Heart left ventricle (tissue), 16 donors: ENCODE measurements around the gene HBQ1. TPM values are rescaled to one million over a fixed set of nuclear protein-coding genes. Genes with fewer than 3 reads are reported as not detected.
"Not testable (repeated sequence)": the region's sequence is repeated elsewhere in the genome, so short reads cannot be mapped to it uniquely, and the experiment has no call there.

Experiments
- ATAC-seq, 4 donors: fragments of 200-7000 bp; cut with Tn5 transposase; one replicate each; pipeline ENCODE4 v1.9.1; 2020 to 2022; ENCODE audit warnings: moderate library complexity in 4 of 4, mild to moderate bottlenecking in 3 of 4, moderate number of reproducible peaks in 1 of 4
- DNase-seq, 5 donors: peaks; one replicate each; pipeline ENCODE4 v3.0.0-alpha.2; 2020
- H3K27ac ChIP-seq, 12 donors: fragments of 200-600 bp; sonication (generic) in 4 of 12; one replicate each; pipeline versions ENCODE4 v1.5.0 to v1.8.0; 2016 to 2022; ENCODE audit warnings: mild to moderate bottlenecking in 2 of 12
- H3K27me3 ChIP-seq, 9 donors: fragments of 200-600 bp; sonication (generic) in 2 of 9; one replicate each; pipeline versions ENCODE4 v1.5.1 to v1.8.0; 2016 to 2022; ENCODE audit warnings: mild to moderate bottlenecking in 3 of 9
- H3K36me3 ChIP-seq, 9 donors: fragments of 200-600 bp; sonication (generic) in 2 of 9; one replicate each; pipeline versions ENCODE4 v1.5.0 to v1.8.0; 2018 to 2022; ENCODE audit warnings: mild to moderate bottlenecking in 2 of 9
- H3K4me1 ChIP-seq, 12 donors: fragments of 200-600 bp; sonication (generic) in 4 of 12; one replicate each; pipeline versions ENCODE4 v1.5.0 to v1.8.0; 2016 to 2022; ENCODE audit warnings: mild to moderate bottlenecking in 3 of 12
- H3K4me3 ChIP-seq, 12 donors: fragments of 200-600 bp; sonication (generic) in 4 of 12; one replicate each; pipeline versions ENCODE4 v1.5.0 to v1.8.0; 2017 to 2022; ENCODE audit warnings: mild to moderate bottlenecking in 9 of 12, moderate library complexity in 4 of 12
- H3K9me3 ChIP-seq, 12 donors: fragments of 200-600 bp; sonication (generic) in 4 of 12; one replicate each; pipeline versions ENCODE4 v1.5.0 to v1.8.0; 2016 to 2022; ENCODE audit warnings: mild to moderate bottlenecking in 1 of 12
- CTCF ChIP-seq, 12 donors: fragments of 200-600 bp; sonication (generic) in 4 of 12; IDR thresholded peaks; one replicate each; pipeline versions ENCODE4 v1.5.0 to v1.8.0; 2018 to 2022; ENCODE audit warnings: antibody characterized with exemption in 12 of 12, mild to moderate bottlenecking in 5 of 12
- POLR2A ChIP-seq, 2 donors: fragments of 450-650 bp; IDR thresholded peaks; one replicate each; pipeline ENCODE4 v1.6.1; 2017; ENCODE audit warnings: antibody characterized with exemption in 2 of 2, mild to moderate bottlenecking in 2 of 2, moderate library complexity in 2 of 2
- WGBS, 4 donors: extraction: QIAGEN DNeasy Blood & Tissue Kit in 2 of 4; methylation state at CpG; one replicate each; pipeline versions ENCODE4 v1.1.5 to v1.1.7; 2013 to 2018; 5-methylcytosine and 5-hydroxymethylcytosine counted together
- intact Hi-C, 10 donors: fragments of 100-400 bp; cut with DNase I; formaldehyde crosslinking; loops; one replicate each; pipeline versions ENCODE4 v1.11.1 to v1.14.2; 2022
- polyA plus RNA-seq, 2 donors: library from polyadenylated mRNA; stranded (reverse); fragments of 200-250 nt; gene quantifications; one replicate each; pipeline ENCODE4 v1.2.3, GENCODE V29; 2013
- total RNA-seq, 9 donors: library from RNA; depleted of rRNA in 2 of 9; stranded (reverse); fragments of >200 nt in 2 of 9; fragmentation: NEBNext Ultra II Directional in 3 of 9; extraction: Animal tissue kit (Norgen Biotek cat#: 25700) in 3 of 9; gene quantifications; one replicate each; pipeline versions ENCODE4 v1.1.0 to v1.2.4, GENCODE V29; 2016 to 2023
- donor health status: ischemic (EF 13 %, LVEDD 7.1; RV severe dilation, severe dysfunction).
- donor health status: healthy with polysubstance abuse.
- donor health status: DM: no; HTN: yes; CAD: no.
- donor health status: DM: no; HTN: no; CAD: no.
- donor health status: ischemic (EF 25% LVEDD 6.9; RV normal size, moderate dysfunction).
- donor health status: ischemic (EF 25% LVEDD 5.7; RV mildly dilated, moderate dysfunction).
- donor health status: healthy.
- donor health status: DM: yes; HTN: yes; CAD: no.
- donor health status: ischemic (EF 35%, LVEDD 5.7; RV mildly dilated, moderate dysfunction).
- donor health status: nonischemic (EF 11% LVEDD 7.7; RV severe dilation, severe dysfunction).
- donor health status: DM: yes; HTN: yes; CAD: no.
- donor health status: PGD.
- donor health status: ischemic (EF 29% LVEDD 5.4; RV normal size, mild dysfunction).
- donor health status: nonischemic (EF 23%, LVEDD 6.1; RV moderate dilation, normal function).

HBQ1 gene
- total and polyA plus RNA-seq, 11 donors, result not detected

GRCh38 chr16:175011-175949, 5.0 kb upstream of the HBQ1 start:
- Histone ChIP-seq H3K36me3 (no peaks in the 10 kb centered on the region), H3K9me3 (no peaks in the 10 kb centered on the region), H3K27ac (no peak overlapping the region), H3K27me3 (peaks cover 37 to 70% (median 60%) of the 10 kb centered on the region in 9 donors), H3K4me1 (peaks cover 0 to 15% (median under 1%) of the 10 kb centered on the region in 12 donors), H3K4me3 (no peak overlapping the region)
- ATAC-seq, result no peak
- DNase-seq, result no peak
- intact Hi-C loops, result loop anchor here in 1 of 10 donors (5.0 kb wide), 1 partner anchor 68 kb away; no protein-coding TSS in a partner anchor
- TF ChIP-seq POLR2A (IDR thresholded peaks at IDR 0.05) (no peak), CTCF (IDR thresholded peaks at IDR 0.05) (no peak)
- 19 to 27% (median 20%) methylated on average over 7 to 8 of the region's 8 CpGs for WGBS, 4 donors

GRCh38 chr16:176006-176405, 4.3 kb upstream of the HBQ1 start:
- H3K27ac ChIP-seq, H3K36me3 ChIP-seq, H3K9me3 ChIP-seq, DNase-seq, ATAC-seq: not testable (repeated sequence)
- WGBS, 4 donors, result 0 to 1% methylated on average over 25 to 27 of the region's 39 CpGs; no CpG with 5 or more reads in 2 of the 4 donors
- H3K27me3 ChIP-seq, result peaks cover 34 to 65% (median 56%) of the 10 kb centered on the region in 9 donors
- H3K4me1 ChIP-seq, result peaks cover 4 to 22% (median 8%) of the 10 kb centered on the region in 12 donors
- intact Hi-C loops, result loop anchor here in 1 of 10 donors (5.0 kb wide), 1 partner anchor 69 kb away; no protein-coding TSS in a partner anchor
- peak overlapping the region in 1 of 12 donors; percentile 29 for H3K4me3 ChIP-seq

GRCh38 chr16:176477-177382, 3.5 kb upstream of the HBQ1 start, which contains the start of gene HBA1:
Gene HBA1 (plus strand): TSS chr16:176680. CDS start chr16:176717, 37 bp downstream.
- intact Hi-C loops, result loop anchor here in 1 of 10 donors (5.0 kb wide), 1 partner anchor 69 kb away; no protein-coding TSS in a partner anchor
- H3K36me3 ChIP-seq, H3K9me3 ChIP-seq, H3K27ac ChIP-seq, DNase-seq: not testable (repeated sequence)
- WGBS, 4 donors, result 3 to 7% (median 4%) methylated on average over 14 to 43 of the region's 88 CpGs
- peak in 1 of 4 donors; percentile 6 for ATAC-seq
- H3K4me1 ChIP-seq, result peaks cover 7 to 28% (median 12%) of the 10 kb centered on the region in 12 donors
- peak within 1 kb of the TSS in 1 of 12 donors; percentile 29 for H3K4me3 ChIP-seq
- H3K27me3 ChIP-seq, result peaks cover 34 to 61% (median 49%) of the 10 kb centered on the region in 9 donors

- WGBS, 4 donors, result 4 to 8% (median 5%) methylated on average over 12 to 13 of the region's 13 CpGs
- Histone ChIP-seq H3K4me3 (no peak overlapping the region), H3K4me1 (peaks cover 7 to 28% (median 12%) of the 10 kb centered on the region in 12 donors), H3K27me3 (peaks cover 34 to 61% (median 47%) of the 10 kb centered on the region in 9 donors), H3K9me3 (no peaks in the 10 kb centered on the region), H3K27ac (no peak overlapping the region), H3K36me3 (no peaks in the 10 kb centered on the region)
- ATAC-seq, result peak in 1 of 4 donors; percentile 13
- peak in 3 of 5 donors; percentile 0 to 47 (median 43) for DNase-seq
- TF ChIP-seq POLR2A (IDR thresholded peaks at IDR 0.05) (no peak), CTCF (IDR thresholded peaks at IDR 0.05) (no peak)
- intact Hi-C loops, result loop anchor here in 1 of 10 donors (5.0 kb wide), 1 partner anchor 70 kb away; no protein-coding TSS in a partner anchor
These were observed 2.9 kb upstream of the HBQ1 start for GRCh38 chr16:177394-177822.
